Measurements from ENCODE around the gene TAF6. TPM values are rescaled to one million over a fixed set of nuclear protein-coding genes. Genes with fewer than 3 reads are reported as not detected.

TAF6 gene
- total RNA-seq, 4 donors from 2014 or later = 21.0 to 37.5 (median 30.3) TPM

- ATAC-seq (ENCODE audit: low FRiP score) = peak; percentile 63
- no peak for DNase-seq (ENCODE audit: low spot score)
- no peak for TF ChIP-seq CTCF (IDR thresholded peaks at IDR 0.05)
These were observed 7.2 kb upstream of the TAF6 start for GRCh38 chr7:100126239-100126930.

GRCh38 chr7:100124301-100125230, 5.4 kb upstream of the TAF6 start:
- no peak for TF ChIP-seq CTCF (IDR thresholded peaks at IDR 0.05)
- ATAC-seq (ENCODE audit: low FRiP score) = no peak
- DNase-seq (ENCODE audit: low spot score) = no peak

- no peak for TF ChIP-seq CTCF (IDR thresholded peaks at IDR 0.05)
- DNase-seq (ENCODE audit: low spot score) (no peak), ATAC-seq (ENCODE audit: low FRiP score) (no peak)
These were observed 3.4 kb upstream of the TAF6 start for GRCh38 chr7:100122568-100122967.

GRCh38 chr7:100122067-100122466, 2.9 kb upstream of the TAF6 start:
- ATAC-seq (ENCODE audit: low FRiP score) (no peak), DNase-seq (ENCODE audit: low spot score) (no peak)
- TF ChIP-seq CTCF (IDR thresholded peaks at IDR 0.05) = no peak

- ATAC-seq (ENCODE audit: low FRiP score) (no peak), DNase-seq (ENCODE audit: low spot score) (no peak)
- TF ChIP-seq CTCF (IDR thresholded peaks at IDR 0.05) = no peak
These were observed 1.5 kb upstream of the TAF6 start for GRCh38 chr7:100120733-100121036.

GRCh38 chr7:100119970-100120732, 993 bp upstream of the TAF6 start:
- no peak for TF ChIP-seq CTCF (IDR thresholded peaks at IDR 0.05)
- peak; percentile 34 for ATAC-seq (ENCODE audit: low FRiP score)
- DNase-seq (ENCODE audit: low spot score) = no peak
